ENCODE data around the gene TFF3. TPM values are rescaled to one million over a fixed set of nuclear protein-coding genes. Genes with fewer than 3 reads are reported as not detected.

TFF3 gene
- total and polyA plus RNA-seq, 2 of the 13 experiments (the other 11 are each of a cell fraction or from before 2014, with no cell fraction given) = 14.2 to 26.9 TPM

- Histone ChIP-seq H4K20me1 (ENCODE audit: insufficient read depth, low read length) (no peaks in the 10 kb centered on the region), H3K79me2 (ENCODE audit: insufficient read depth, low read length) (no peaks in the 10 kb centered on the region), H3K4me2 (ENCODE audit: low read depth, low read length) (no peak overlapping the region), H3K4me1 (ENCODE audit: insufficient read depth, low read length) (no peaks in the 10 kb centered on the region), H2AFZ (ENCODE audit: low read length) (no peak overlapping the region), H3K4me3 (replicated peaks in 1 of 3; ENCODE audit: insufficient read depth in 1 of 3, low read depth in 2 of 3, low read length in 3 of 3) (no peak overlapping the region), H3K27me3 (ENCODE audit: control insufficient read depth in 1 of 2, insufficient read depth in 2 of 2, low read length in 2 of 2) (peaks cover 1 to 43% of the 10 kb centered on the region in 2 experiments; a peak in 4 of 5 replicates), H3K36me3 (replicated peaks in 1 of 2; ENCODE audit: control insufficient read depth in 1 of 2, insufficient read depth in 2 of 2, low read length in 2 of 2) (no peaks in the 10 kb centered on the region), H3K9ac (ENCODE audit: insufficient read depth, low read depth, low read length) (no peak overlapping the region), H3K9me3 (ENCODE audit: low read length) (no peaks in the 10 kb centered on the region), H3K27ac (ENCODE audit: extremely low read length, insufficient read depth, low read length) (no peak overlapping the region)
- 19% methylated on average over 9 of the region's 20 CpGs for WGBS (ENCODE audit: low lambda C conversion rate)
- BruUV-seq (replicated peaks) = no TSS peak
- no peak for TF ChIP-seq DR1 (CRISPR knock-in tag; IDR thresholded peaks at IDR 0.05)
- TF ChIP-seq PAF1 (CRISPR knock-in tag; IDR thresholded peaks at IDR 0.05) = no peak
- TF ChIP-seq HNF4G (IDR thresholded peaks at IDR 0.05; ENCODE audit: borderline replicate concordance, low read depth, low read length) = no peak
- TF ChIP-seq HNF4G (CRISPR knock-in tag; IDR thresholded peaks at IDR 0.05; ENCODE audit: borderline replicate concordance, low read depth) = no peak
- TF ChIP-seq DBP (CRISPR knock-in tag; IDR thresholded peaks at IDR 0.05; ENCODE audit: not compliant biosample characterization) = no peak
- TF ChIP-seq ZNF251 (CRISPR knock-in tag; IDR thresholded peaks at IDR 0.05) = no peak
- TF ChIP-seq MEIS2 (CRISPR knock-in tag; IDR thresholded peaks at IDR 0.05) = no peak
- TF ChIP-seq CENPT (CRISPR knock-in tag; IDR thresholded peaks at IDR 0.05; ENCODE audit: low read depth) = no peak
- no peak for TF ChIP-seq REST (IDR thresholded peaks at IDR 0.05; ENCODE audit: borderline replicate concordance in 1 of 2, low read depth in 1 of 2, low read length in 2 of 2)
- TF ChIP-seq SMAD9 (CRISPR knock-in tag; IDR thresholded peaks at IDR 0.05) = no peak
- no peak for TF ChIP-seq GMEB1 (CRISPR knock-in tag; IDR thresholded peaks at IDR 0.05; ENCODE audit: borderline replicate concordance)
- ChIA-PET CTCF (ENCODE audit: low intra/inter-chr PET ratio, low total read pairs) (no interaction called here), POLR2A (no interaction called here)
- DNase-seq (ENCODE audit: low spot score) = no peak
- no peak for ATAC-seq
- FAIRE-seq = no peak
- intact Hi-C loops (cut with micrococcal nuclease; ENCODE audit: unreplicated experiment) (no loop called here), in situ Hi-C loops (cut with HindIII; ENCODE audit: extremely low pct_ligation_motif_present, low pct_unique_long_range_greater_than_20kb) (no loop called here)
These were observed 13.7 kb downstream of the TFF3 start for GRCh38 chr21:42301371-42302075.
